H9 (cell line): Measurements from ENCODE around the gene IL1RAP. TPM values are rescaled to one million over a fixed set of nuclear protein-coding genes. Genes with fewer than 3 reads are reported as not detected.
A peak's percentile ranks its signal among the peaks of the same experiment; 100 is the strongest.

ENCODE experiments used
- DNase-seq: peaks from one replicate; pipeline ENCODE4 v3.0.0-alpha.2; 2017
- H2AFZ ChIP-seq: one replicate; pipeline ENCODE4 v1.6.1; 2013; ENCODE audit warnings: mild to moderate bottlenecking, low read length, control low read depth, moderate library complexity
- H2AK5ac ChIP-seq: 2 replicates; pipeline ENCODE4 v1.6.1; 2013; ENCODE audit warnings: low read length, control low read depth, mixed read lengths; ENCODE audit not compliant: insufficient read length
- H2BK120ac ChIP-seq: one replicate; pipeline ENCODE4 v1.6.1; 2013; ENCODE audit warnings: low read depth, mild to moderate bottlenecking, low read length, control low read depth, inconsistent platforms; ENCODE audit not compliant: poor library complexity, severe bottlenecking
- H2BK12ac ChIP-seq: 2 replicates; pipeline ENCODE4 v1.6.1; 2013; ENCODE audit warnings: low read length, control low read depth, mixed read lengths, low read depth; ENCODE audit not compliant: insufficient read length
- H2BK15ac ChIP-seq: 2 replicates; pipeline ENCODE4 v1.6.1; 2013; ENCODE audit warnings: low read depth, low read length, control low read depth
- H2BK20ac ChIP-seq: one replicate; pipeline ENCODE4 v1.6.1; 2013; ENCODE audit warnings: low read depth, mild to moderate bottlenecking, low read length, control low read depth, inconsistent platforms; ENCODE audit not compliant: poor library complexity, severe bottlenecking
- H2BK5ac ChIP-seq: 2 replicates; pipeline ENCODE4 v1.6.1; 2013; ENCODE audit warnings: low read length, control low read depth, mixed read lengths; ENCODE audit not compliant: insufficient read length
- H3K14ac ChIP-seq: 2 replicates; pipeline ENCODE4 v1.6.1; 2013; ENCODE audit warnings: low read length, control low read depth; ENCODE audit not compliant: insufficient read depth
- H3K18ac ChIP-seq: 2 replicates; pipeline ENCODE4 v1.6.1; 2013; ENCODE audit warnings: low read depth, mild to moderate bottlenecking, mixed read lengths, low read length, control low read depth; ENCODE audit not compliant: insufficient read length
- H3K23ac ChIP-seq: 2 replicates; pipeline ENCODE4 v1.6.1; 2013; ENCODE audit warnings: low read length, control low read depth, mixed read lengths, low read depth; ENCODE audit not compliant: insufficient read length
- H3K23me2 ChIP-seq: 2 replicates; pipeline ENCODE4 v1.6.1; 2013; ENCODE audit warnings: low read depth, mild to moderate bottlenecking, mixed read lengths, low read length, control low read depth; ENCODE audit not compliant: insufficient read length, poor library complexity, severe bottlenecking
- H3K27ac ChIP-seq: 2 replicates; pipeline ENCODE4 v1.5.1; 2013; ENCODE audit warnings: low read length, control low read depth, mixed read lengths, low read depth; ENCODE audit not compliant: insufficient read length
- H3K27me3 ChIP-seq: 2 replicates; pipeline ENCODE4 v1.6.1; 2013; ENCODE audit warnings: low read length, control low read depth, inconsistent platforms; ENCODE audit not compliant: insufficient read depth
- H3K4ac ChIP-seq: 2 replicates; pipeline ENCODE4 v1.6.1; 2013; ENCODE audit warnings: low read depth, mild to moderate bottlenecking, control low read depth, inconsistent platforms, low read length, moderate library complexity
- H3K4me1 ChIP-seq: 2 replicates; pipeline ENCODE4 v1.6.1; 2013; ENCODE audit warnings: low read length, control low read depth, inconsistent platforms; ENCODE audit not compliant: insufficient read depth
- H3K4me2 ChIP-seq: 2 replicates; pipeline ENCODE4 v1.6.1; 2013; ENCODE audit warnings: low read length, control low read depth, mixed read lengths; ENCODE audit not compliant: insufficient read length, insufficient read depth
- H3K56ac ChIP-seq: 2 replicates; pipeline ENCODE4 v1.6.1; 2013; ENCODE audit warnings: low read depth, mild to moderate bottlenecking, mixed read lengths, low read length, control low read depth; ENCODE audit not compliant: insufficient read length
- H3K79me1 ChIP-seq: 2 replicates; pipeline ENCODE4 v1.6.1; 2013; ENCODE audit warnings: low read depth, mild to moderate bottlenecking, moderate library complexity, low read length, control low read depth, inconsistent platforms; ENCODE audit not compliant: insufficient read depth, poor library complexity, severe bottlenecking
- H3K79me2 ChIP-seq: 2 replicates; pipeline ENCODE4 v1.6.1; 2013; ENCODE audit warnings: low read length, control low read depth, inconsistent platforms; ENCODE audit not compliant: insufficient read depth
- H3K9ac ChIP-seq: 2 replicates; pipeline ENCODE4 v1.6.1; 2013; ENCODE audit warnings: low read length, control low read depth, mixed read lengths; ENCODE audit not compliant: insufficient read length; ENCODE audit errors: extremely low read depth
- H3K9me3 ChIP-seq: one replicate; pipeline ENCODE4 v1.6.1; 2013; ENCODE audit warnings: low read depth, low read length, inconsistent platforms; ENCODE audit not compliant: control insufficient read depth
- H3T11ph ChIP-seq: one replicate; pipeline ENCODE4 v1.6.1; 2013; ENCODE audit warnings: mild to moderate bottlenecking, low read length, control low read depth, inconsistent platforms
- H4K20me1 ChIP-seq: one replicate; pipeline ENCODE4 v1.6.1; 2013; ENCODE audit not compliant: control insufficient read depth, insufficient read length, insufficient read depth
- H4K5ac ChIP-seq: 2 replicates; pipeline ENCODE4 v1.6.1; 2013; ENCODE audit warnings: low read depth, mild to moderate bottlenecking, mixed read lengths, low read length, control low read depth; ENCODE audit not compliant: insufficient read length
- H4K8ac ChIP-seq: replicated peaks from 2 replicates; pipeline ENCODE4 v1.6.1; 2013; ENCODE audit warnings: low read length, control low read depth, mixed read lengths, low read depth; ENCODE audit not compliant: insufficient read length
- H4K91ac ChIP-seq: 2 replicates; pipeline ENCODE4 v1.6.1; 2013; ENCODE audit warnings: low read depth, mild to moderate bottlenecking, moderate library complexity, mixed read lengths, low read length, control low read depth; ENCODE audit not compliant: insufficient read length
- H3K27ac Mint-ChIP-seq, 3 experiments: 2 replicates in 2 of 3; 3 replicates in 1 of 3; pipeline ENCODE4 v1.8.0; 2020 to 2021; ENCODE audit warnings: mixed read lengths in 3 of 3, mild to moderate bottlenecking in 1 of 3, moderate library complexity in 1 of 3
- H3K27me3 Mint-ChIP-seq: 2 replicates; pipeline ENCODE4 v1.8.0; 2021; ENCODE audit warnings: low read depth, mild to moderate bottlenecking, moderate library complexity, mixed read lengths
- H3K36me3 Mint-ChIP-seq, 3 experiments: 2 replicates in 2 of 3; 3 replicates in 1 of 3; pipeline ENCODE4 v1.8.0; 2020 to 2021; ENCODE audit warnings: low read depth in 3 of 3, mixed read lengths in 3 of 3; ENCODE audit not compliant: insufficient read depth in 1 of 3
- H3K4me1 Mint-ChIP-seq, 2 experiments: 2 replicates each; pipeline ENCODE4 v1.8.0; 2020; ENCODE audit warnings: mixed read lengths in 2 of 2
- H3K4me3 Mint-ChIP-seq, 2 experiments: 2 replicates in 1 of 2; 3 replicates in 1 of 2; pipeline ENCODE4 v1.8.0; 2020 to 2021; ENCODE audit warnings: mild to moderate bottlenecking in 2 of 2, mixed read lengths in 2 of 2, moderate library complexity in 1 of 2
- H3K9me3 Mint-ChIP-seq, 2 experiments: 2 replicates in 1 of 2; 3 replicates in 1 of 2; pipeline ENCODE4 v1.8.0; 2020; ENCODE audit warnings: mild to moderate bottlenecking in 2 of 2, mixed read lengths in 2 of 2, moderate library complexity in 1 of 2
- WGBS: extraction: QIAGEN DNeasy Blood & Tissue Kit; methylation state at CpG from one replicate; pipeline ENCODE4 v1.1.7; 2013; ENCODE audit warnings: missing lambda C conversion rate, low lambda C conversion rate, mixed read lengths; ENCODE audit not compliant: insufficient read length; ENCODE audit errors: extremely low coverage; 5-methylcytosine and 5-hydroxymethylcytosine counted together
- total RNA-seq: library from RNA; stranded (reverse); gene quantifications from 2 replicates; pipeline ENCODE4 v1.2.1, GENCODE V29; 2021
- TF ChIP-seq, protein P1 (sequence below): fragments of 200-600 bp; sonication (generic); conservative IDR thresholded peaks from 3 replicates; pipeline ENCODE4 v1.8.0; 2021; ENCODE audit warnings: antibody characterized with exemption, mild to moderate bottlenecking

The IL1RAP gene
- total RNA-seq, 1 experiment from 2014 or later: 4.6 TPM

DNA sequence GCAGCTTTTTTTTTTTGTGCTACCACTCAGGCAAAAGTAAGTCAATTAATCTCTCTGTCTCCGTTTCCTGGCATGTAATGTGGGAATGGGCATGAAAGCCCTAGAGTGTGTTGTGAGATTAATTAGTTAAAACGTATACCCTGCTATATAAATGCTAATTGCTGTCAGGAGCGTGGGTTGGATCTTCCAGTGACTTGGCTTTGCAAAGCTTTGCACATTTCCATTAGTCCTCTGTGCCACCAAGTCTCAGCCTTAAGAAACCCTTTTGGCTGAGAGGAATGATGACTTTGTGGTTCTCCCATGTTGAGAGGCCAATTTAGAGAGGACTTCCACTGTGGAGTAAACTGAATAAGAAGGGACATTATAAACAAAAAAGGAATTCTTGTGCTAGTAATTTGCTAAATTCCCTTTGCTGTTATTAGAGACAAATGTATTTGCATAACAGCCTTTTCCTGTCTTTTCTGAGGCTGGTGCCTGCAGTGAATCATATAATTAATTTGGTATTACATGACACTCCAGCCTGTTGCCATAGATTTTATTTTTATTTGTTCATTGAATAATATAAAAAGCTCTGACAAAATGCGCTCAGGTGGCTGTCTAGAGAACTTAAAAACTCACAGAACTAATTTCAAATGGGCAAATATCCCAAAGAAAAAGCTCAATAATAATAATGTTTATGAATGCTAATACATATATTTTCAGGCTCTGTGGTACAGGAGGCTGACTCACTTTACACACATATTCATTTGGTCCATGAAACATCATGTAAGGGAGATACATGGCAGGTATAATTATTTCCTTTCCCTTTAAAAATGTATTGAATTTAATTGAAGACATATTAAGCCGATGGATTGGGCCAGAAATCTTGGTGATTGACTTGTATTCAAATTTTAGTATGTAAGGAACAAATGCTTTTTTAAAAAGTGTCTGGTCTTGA lies 82.7 kb downstream of the IL1RAP start:
- Histone ChIP-seq H2BK12ac (no peak overlapping the region), H3T11ph (no peak overlapping the region), H2AFZ (no peak overlapping the region), H3K56ac (no peak overlapping the region), H4K20me1 (no peaks in the 10 kb centered on the region), H4K5ac (no peak overlapping the region), H4K8ac (no peak overlapping the region), H3K4me2 (no peak overlapping the region), H3K23ac (no peak overlapping the region), H2BK120ac (no peak overlapping the region), H3K9me3 (no peaks in the 10 kb centered on the region), H4K91ac (no peak overlapping the region), H2BK20ac (no peak overlapping the region), H3K79me1 (no peaks in the 10 kb centered on the region), H2BK5ac (no peak overlapping the region), H3K4ac (no peak overlapping the region), H3K27me3 (no peaks in the 10 kb centered on the region), H3K9ac (no peak overlapping the region), H3K27ac (no peak overlapping the region), H3K79me2 (no peaks in the 10 kb centered on the region), H3K14ac (no peak overlapping the region), H3K4me1 (no peaks in the 10 kb centered on the region; the same call in 1 of the 2 replicates), H3K23me2 (no peaks in the 10 kb centered on the region), H2AK5ac (no peak overlapping the region), H2BK15ac (no peak overlapping the region), H3K18ac (no peak overlapping the region)
- H3K9me3 Mint-ChIP-seq: no peaks in the 10 kb centered on the region
- peak overlapping the region in 2 of 3 experiments; percentile 27 to 37; a peak in 3 of 7 replicates for H3K27ac Mint-ChIP-seq
- H3K27me3 Mint-ChIP-seq: no peaks in the 10 kb centered on the region
- H3K4me1 Mint-ChIP-seq: peaks cover 17% of the 10 kb centered on the region in 2 experiments
- TF ChIP-seq, protein P1, sequence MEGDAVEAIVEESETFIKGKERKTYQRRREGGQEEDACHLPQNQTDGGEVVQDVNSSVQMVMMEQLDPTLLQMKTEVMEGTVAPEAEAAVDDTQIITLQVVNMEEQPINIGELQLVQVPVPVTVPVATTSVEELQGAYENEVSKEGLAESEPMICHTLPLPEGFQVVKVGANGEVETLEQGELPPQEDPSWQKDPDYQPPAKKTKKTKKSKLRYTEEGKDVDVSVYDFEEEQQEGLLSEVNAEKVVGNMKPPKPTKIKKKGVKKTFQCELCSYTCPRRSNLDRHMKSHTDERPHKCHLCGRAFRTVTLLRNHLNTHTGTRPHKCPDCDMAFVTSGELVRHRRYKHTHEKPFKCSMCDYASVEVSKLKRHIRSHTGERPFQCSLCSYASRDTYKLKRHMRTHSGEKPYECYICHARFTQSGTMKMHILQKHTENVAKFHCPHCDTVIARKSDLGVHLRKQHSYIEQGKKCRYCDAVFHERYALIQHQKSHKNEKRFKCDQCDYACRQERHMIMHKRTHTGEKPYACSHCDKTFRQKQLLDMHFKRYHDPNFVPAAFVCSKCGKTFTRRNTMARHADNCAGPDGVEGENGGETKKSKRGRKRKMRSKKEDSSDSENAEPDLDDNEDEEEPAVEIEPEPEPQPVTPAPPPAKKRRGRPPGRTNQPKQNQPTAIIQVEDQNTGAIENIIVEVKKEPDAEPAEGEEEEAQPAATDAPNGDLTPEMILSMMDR: no peak
- WGBS: no CpG with 5 or more reads among the region's 5 CpGs
- H3K4me3 Mint-ChIP-seq: no peak overlapping the region
- no peak for DNase-seq
- H3K36me3 Mint-ChIP-seq: no peaks in the 10 kb centered on the region; a peak in 1 of 7 replicates
